ENCODE results near the gene RESP18.

Gene RESP18

GRCh38 chr2:219332542-219332941, at the start of gene RESP18:
TSS of gene RESP18 (minus strand) at chr2:219332744.
- no peak for DNase-seq

- DNase-seq, result no peak
Observed at GRCh38 chr2:219381448-219381847, 48.9 kb upstream of the RESP18 start.

- DNase-seq, result no peak
Observed at GRCh38 chr2:219380926-219381325, 48.4 kb upstream of the RESP18 start.

GRCh38 chr2:219378163-219378851, 45.8 kb upstream of the RESP18 start:
- DNase-seq, result no peak

GRCh38 chr2:219369447-219369861, 36.9 kb upstream of the RESP18 start:
- DNase-seq, result no peak

- no peak for DNase-seq
Observed at GRCh38 chr2:219368690-219369191, 36.2 kb upstream of the RESP18 start.

- DNase-seq, result peak; percentile 92
Observed at GRCh38 chr2:219362524-219363164, 30.1 kb upstream of the RESP18 start.

GRCh38 chr2:219362072-219362471, 29.5 kb upstream of the RESP18 start:
- DNase-seq, result no peak

GRCh38 chr2:219358170-219359075, 25.9 kb upstream of the RESP18 start:
- DNase-seq, result no peak

GRCh38 chr2:219356834-219357233, 24.3 kb upstream of the RESP18 start:
- peak; percentile 84 for DNase-seq

- no peak for DNase-seq
Observed at GRCh38 chr2:219354582-219354981, 22.0 kb upstream of the RESP18 start.

- no peak for DNase-seq
Observed at GRCh38 chr2:219353129-219353528, 20.6 kb upstream of the RESP18 start.

- DNase-seq, result peak; percentile 85
Observed at GRCh38 chr2:219352448-219353023, 20.0 kb upstream of the RESP18 start.

- DNase-seq, result peak; percentile 17
Observed at GRCh38 chr2:219350710-219351221, 18.2 kb upstream of the RESP18 start.

- no peak for DNase-seq
Observed at GRCh38 chr2:219350215-219350614, 17.7 kb upstream of the RESP18 start.

GRCh38 chr2:219344751-219345430, 12.3 kb upstream of the RESP18 start:
- peak; percentile 87 for DNase-seq

GRCh38 chr2:219335373-219335786, 2.8 kb upstream of the RESP18 start:
- no peak for DNase-seq

- DNase-seq, result peak; percentile 47
Observed at GRCh38 chr2:219334076-219334475, 1.5 kb upstream of the RESP18 start.

- peak; percentile 29 for DNase-seq
Observed at GRCh38 chr2:219331560-219332213, 857 bp downstream of the RESP18 start.

- DNase-seq, result no peak
Observed at GRCh38 chr2:219327719-219328118, 4.8 kb downstream of the RESP18 start.

GRCh38 chr2:219325657-219326315, 6.8 kb downstream of the RESP18 start:
- DNase-seq, result no peak

Data from suppressor macrophage treated with lipopolysaccharide for 4 hours (primary cell).